Upper lobe of right lung (tissue), 1 donor: Measurements from ENCODE around the gene SPARC. TPM values are rescaled to one million over a fixed set of nuclear protein-coding genes. Genes with fewer than 3 reads are reported as not detected.

ENCODE experiments used
- ATAC-seq: fragments of 200-7000 bp; cut with Tn5 transposase; one replicate; pipeline ENCODE4 v1.9.1; 2020; ENCODE audit warnings: mild to moderate bottlenecking, moderate library complexity
- DNase-seq: peaks from one replicate; pipeline ENCODE4 v3.0.0-alpha.2; 2020
- H3K27ac ChIP-seq: fragments of 200-600 bp; one replicate; pipeline ENCODE4 v1.8.0; 2022
- H3K27me3 ChIP-seq: fragments of 200-600 bp; one replicate; pipeline ENCODE4 v1.8.0; 2022; ENCODE audit warnings: mild to moderate bottlenecking
- H3K36me3 ChIP-seq: fragments of 200-600 bp; one replicate; pipeline ENCODE4 v1.8.0; 2022
- H3K4me1 ChIP-seq: fragments of 200-600 bp; one replicate; pipeline ENCODE4 v1.8.0; 2022
- H3K4me3 ChIP-seq: fragments of 200-600 bp; one replicate; pipeline ENCODE4 v1.8.0; 2022; ENCODE audit warnings: mild to moderate bottlenecking
- H3K9me3 ChIP-seq: fragments of 200-600 bp; one replicate; pipeline ENCODE4 v1.8.0; 2022
- intact Hi-C: fragments of 100-400 bp; cut with DNase I; formaldehyde crosslinking; loops from one replicate; pipeline ENCODE4 v1.11.0; 2022
- total RNA-seq: library from RNA; stranded (reverse); fragmentation: NEBNext Ultra II Directional; extraction: Animal tissue kit (Norgen Biotek cat#: 25700); gene quantifications from one replicate; pipeline ENCODE4 v1.2.1, GENCODE V29; 2021
- TF ChIP-seq, protein P1 (sequence below): fragments of 200-600 bp; IDR thresholded peaks from one replicate; pipeline ENCODE4 v1.8.0; 2022; ENCODE audit warnings: antibody characterized with exemption
- donor health status: DM: no; HTN: yes; CAD: no; lungs with severe emphysema.

SPARC gene
- total RNA-seq, 1 donor from 2014 or later = 1,248 TPM

DNA sequence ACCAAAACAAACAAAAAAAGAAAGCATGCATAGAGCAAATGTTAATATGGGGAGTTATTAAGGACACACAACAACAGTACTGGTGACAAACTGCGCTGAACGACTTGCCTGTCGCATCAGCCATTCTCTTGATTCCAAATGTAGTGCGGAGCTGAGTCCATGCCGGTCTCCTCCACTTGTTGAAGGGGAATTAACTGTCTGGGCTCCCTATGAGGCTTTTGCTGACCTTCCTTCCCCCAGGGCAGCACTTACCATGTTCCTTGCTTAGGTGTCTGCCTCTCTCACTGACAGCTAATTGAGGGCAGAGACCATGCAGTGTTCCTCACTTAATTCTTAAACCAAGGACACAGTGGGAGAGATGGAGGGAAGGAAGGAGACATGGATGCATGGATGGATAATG lies 54.8 kb downstream of the SPARC start:
- TF ChIP-seq, protein P1, sequence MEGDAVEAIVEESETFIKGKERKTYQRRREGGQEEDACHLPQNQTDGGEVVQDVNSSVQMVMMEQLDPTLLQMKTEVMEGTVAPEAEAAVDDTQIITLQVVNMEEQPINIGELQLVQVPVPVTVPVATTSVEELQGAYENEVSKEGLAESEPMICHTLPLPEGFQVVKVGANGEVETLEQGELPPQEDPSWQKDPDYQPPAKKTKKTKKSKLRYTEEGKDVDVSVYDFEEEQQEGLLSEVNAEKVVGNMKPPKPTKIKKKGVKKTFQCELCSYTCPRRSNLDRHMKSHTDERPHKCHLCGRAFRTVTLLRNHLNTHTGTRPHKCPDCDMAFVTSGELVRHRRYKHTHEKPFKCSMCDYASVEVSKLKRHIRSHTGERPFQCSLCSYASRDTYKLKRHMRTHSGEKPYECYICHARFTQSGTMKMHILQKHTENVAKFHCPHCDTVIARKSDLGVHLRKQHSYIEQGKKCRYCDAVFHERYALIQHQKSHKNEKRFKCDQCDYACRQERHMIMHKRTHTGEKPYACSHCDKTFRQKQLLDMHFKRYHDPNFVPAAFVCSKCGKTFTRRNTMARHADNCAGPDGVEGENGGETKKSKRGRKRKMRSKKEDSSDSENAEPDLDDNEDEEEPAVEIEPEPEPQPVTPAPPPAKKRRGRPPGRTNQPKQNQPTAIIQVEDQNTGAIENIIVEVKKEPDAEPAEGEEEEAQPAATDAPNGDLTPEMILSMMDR = no peak
- H3K27ac ChIP-seq = no peak overlapping the region

DNA sequence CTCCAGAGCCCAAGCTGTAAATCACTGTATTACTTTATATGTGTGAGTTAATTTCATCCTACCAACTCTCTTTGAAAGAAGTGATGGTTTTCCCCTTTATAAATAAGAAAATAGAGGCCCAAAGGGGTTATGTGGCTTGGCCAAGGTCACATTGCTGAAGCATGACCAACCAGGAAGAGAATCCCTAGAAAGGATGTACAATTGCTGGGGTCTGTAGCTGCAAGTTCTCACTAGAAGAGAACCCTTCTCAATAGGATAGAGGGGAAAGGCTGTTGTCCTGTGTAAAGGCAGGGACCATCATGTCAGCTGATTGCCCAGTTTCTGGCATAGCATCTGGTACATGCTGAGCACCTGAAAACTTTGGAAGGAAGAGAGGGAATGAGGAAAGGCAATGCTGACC lies 56.6 kb downstream of the SPARC start:
- Histone ChIP-seq H3K4me3 (no peak overlapping the region), H3K27me3 (no peaks in the 10 kb centered on the region), H3K27ac (no peak overlapping the region), H3K4me1 (no peaks in the 10 kb centered on the region), H3K9me3 (no peaks in the 10 kb centered on the region), H3K36me3 (no peaks in the 10 kb centered on the region)
- TF ChIP-seq, protein P1 = no peak
- DNase-seq (no peak), ATAC-seq (no peak)
- intact Hi-C loops = no loop called here

More for the DNA sequence above, 54.8 kb downstream of the SPARC start:
- H3K27me3 ChIP-seq = no peaks in the 10 kb centered on the region
- intact Hi-C loops = no loop called here
- H3K9me3 ChIP-seq = no peaks in the 10 kb centered on the region
- no peak overlapping the region for H3K4me3 ChIP-seq
- no peaks in the 10 kb centered on the region for H3K36me3 ChIP-seq
- no peaks in the 10 kb centered on the region for H3K4me1 ChIP-seq
- DNase-seq (no peak), ATAC-seq (no peak)

DNA sequence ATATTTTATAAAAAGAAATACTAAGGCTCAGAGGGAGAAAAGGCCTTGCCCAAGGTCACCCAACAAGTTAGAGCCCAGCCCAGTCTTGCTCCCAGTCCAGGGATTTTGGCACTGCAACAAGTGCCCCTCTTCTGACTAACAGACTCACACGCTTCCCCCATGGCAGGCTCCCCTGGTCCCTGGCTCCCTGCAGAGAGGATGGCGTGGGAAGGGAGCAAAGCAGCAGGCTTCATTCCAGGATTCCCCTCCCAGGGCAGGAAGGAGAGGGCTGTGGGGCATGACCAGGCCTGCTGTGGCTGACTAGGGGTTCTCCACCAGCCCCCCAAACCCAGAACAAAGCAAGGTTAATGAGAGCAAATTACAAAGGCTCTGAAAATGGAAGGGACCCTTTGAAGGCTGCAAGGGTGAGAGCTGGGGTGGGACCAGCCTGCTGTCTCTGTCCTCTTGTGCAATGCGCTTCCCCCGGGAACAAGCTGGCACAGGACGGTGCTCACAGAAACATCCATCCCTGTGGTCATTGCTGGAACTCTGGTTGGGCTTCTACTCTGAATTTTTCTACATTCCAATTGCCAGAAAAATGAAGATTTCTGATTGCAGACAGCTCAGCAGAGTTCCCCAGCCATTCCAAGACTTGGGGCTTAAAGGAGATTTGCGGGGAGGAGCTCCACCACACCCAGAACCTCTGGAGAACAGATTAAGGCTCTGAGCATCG lies 58.4 kb downstream of the SPARC start:
- H3K27me3 ChIP-seq = no peaks in the 10 kb centered on the region
- H3K4me3 ChIP-seq = no peak overlapping the region
- intact Hi-C loops = no loop called here
- DNase-seq = no peak
- no peak overlapping the region for H3K27ac ChIP-seq
- no peaks in the 10 kb centered on the region for H3K36me3 ChIP-seq
- H3K9me3 ChIP-seq = no peaks in the 10 kb centered on the region
- no peaks in the 10 kb centered on the region for H3K4me1 ChIP-seq
- TF ChIP-seq, protein P1 = no peak
- peak; percentile 31 for ATAC-seq

DNA sequence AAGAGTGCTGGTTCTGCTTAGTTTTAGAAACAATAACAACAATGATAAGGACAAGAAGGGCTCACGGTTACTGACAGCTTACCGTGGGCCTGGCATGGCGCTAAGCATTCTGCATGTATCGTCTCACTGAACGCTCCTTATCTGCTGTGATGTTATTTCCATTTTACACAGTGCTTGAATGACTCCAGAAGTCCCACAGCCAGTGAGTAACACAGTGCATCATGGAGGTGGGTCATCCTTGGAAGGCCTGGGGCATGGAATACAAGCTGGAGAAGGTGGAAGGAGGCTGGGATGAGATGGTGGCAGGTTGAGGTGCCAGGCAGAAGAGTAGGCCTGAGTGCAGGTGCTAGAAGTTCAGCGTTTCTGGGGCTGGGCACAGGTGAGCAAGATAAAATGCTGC lies 59.1 kb downstream of the SPARC start:
- TF ChIP-seq, protein P1 = no peak
- no peak for ATAC-seq
- Histone ChIP-seq H3K27ac (no peak overlapping the region), H3K27me3 (no peaks in the 10 kb centered on the region), H3K9me3 (no peaks in the 10 kb centered on the region), H3K36me3 (no peaks in the 10 kb centered on the region), H3K4me3 (no peak overlapping the region), H3K4me1 (no peaks in the 10 kb centered on the region)
- intact Hi-C loops = no loop called here
- DNase-seq = no peak

DNA sequence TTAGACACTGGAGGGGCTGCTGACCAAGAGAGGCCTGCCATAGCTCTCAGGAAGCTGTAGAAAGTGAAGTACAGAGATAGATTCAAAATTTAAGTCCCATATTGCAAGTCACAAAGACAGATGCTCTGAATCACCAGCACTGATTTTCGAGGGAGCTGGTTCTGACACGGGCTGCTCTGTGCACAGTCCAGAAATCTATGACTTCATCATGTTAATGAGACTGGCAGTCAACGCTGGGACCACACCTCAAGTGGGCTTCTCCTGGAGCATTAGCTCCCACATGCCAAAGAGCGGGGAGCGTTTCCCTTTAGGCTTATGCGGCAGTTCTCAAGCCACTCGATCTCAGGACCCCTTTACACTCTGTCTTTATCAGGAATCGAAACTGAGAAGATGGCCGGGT lies 61.4 kb downstream of the SPARC start:
- DNase-seq = no peak
- no peaks in the 10 kb centered on the region for H3K27me3 ChIP-seq
- no peaks in the 10 kb centered on the region for H3K36me3 ChIP-seq
- no peak overlapping the region for H3K4me3 ChIP-seq
- H3K4me1 ChIP-seq = no peaks in the 10 kb centered on the region
- no peak for ATAC-seq
- no peaks in the 10 kb centered on the region for H3K9me3 ChIP-seq
- H3K27ac ChIP-seq = no peak overlapping the region
- TF ChIP-seq, protein P1 = no peak
- intact Hi-C loops = no loop called here

DNA sequence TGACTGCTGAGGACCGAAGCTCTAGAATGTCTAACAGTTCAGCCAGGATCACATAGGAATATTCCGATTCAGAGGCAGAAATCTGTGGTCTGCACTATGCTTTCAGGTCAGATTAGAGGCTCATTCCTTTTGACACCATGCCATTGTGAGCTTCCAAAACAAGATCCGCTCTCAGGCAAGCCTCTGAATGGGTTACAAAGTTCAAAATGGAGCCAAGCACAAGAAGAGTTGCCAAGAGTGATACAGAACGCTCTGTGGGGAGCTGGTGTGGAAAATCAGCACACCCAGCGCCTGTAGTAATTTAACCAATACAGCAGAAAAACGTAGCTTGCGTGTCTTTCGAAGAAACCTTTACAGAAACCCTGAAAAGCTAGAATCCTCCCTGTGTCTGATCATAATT lies 62.2 kb downstream of the SPARC start:
- intact Hi-C loops = no loop called here
- no peak overlapping the region for H3K4me3 ChIP-seq
- ATAC-seq (no peak), DNase-seq (no peak)
- no peaks in the 10 kb centered on the region for H3K4me1 ChIP-seq
- H3K27me3 ChIP-seq = no peaks in the 10 kb centered on the region
- H3K27ac ChIP-seq = no peak overlapping the region
- TF ChIP-seq, protein P1 = no peak
- H3K9me3 ChIP-seq = no peaks in the 10 kb centered on the region
- H3K36me3 ChIP-seq = no peaks in the 10 kb centered on the region
